GM19467 (cell line): ENCODE data around the gene SEMG2.

Source experiments
- ATAC-seq: cut with Tn5 transposase; IDR thresholded peaks from one replicate; pipeline ENCODE4 v1.9.1; 2021; ENCODE audit warnings: mild to moderate bottlenecking, moderate library complexity; ENCODE audit not compliant: unreplicated experiment

The SEMG2 gene

DNA sequence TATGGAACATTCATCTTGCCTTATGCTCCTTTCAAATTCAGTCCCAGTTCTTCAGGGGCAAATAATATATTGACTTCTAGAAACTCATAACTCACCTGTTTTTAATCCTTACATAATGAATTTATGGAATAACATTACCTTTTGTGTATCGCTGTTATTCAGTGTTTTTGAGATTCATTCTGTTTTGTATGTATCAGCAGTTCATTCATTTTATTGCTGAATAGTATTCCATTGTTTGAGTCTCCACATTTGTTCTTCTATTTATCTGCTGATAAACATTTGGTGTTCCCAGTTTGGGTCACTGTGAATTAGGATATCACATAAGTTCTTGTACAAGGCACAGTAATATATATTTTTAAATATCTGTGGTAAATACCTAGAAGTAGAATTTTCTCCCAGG is 5.1 kb downstream of the SEMG2 start:
- no peak for ATAC-seq

DNA sequence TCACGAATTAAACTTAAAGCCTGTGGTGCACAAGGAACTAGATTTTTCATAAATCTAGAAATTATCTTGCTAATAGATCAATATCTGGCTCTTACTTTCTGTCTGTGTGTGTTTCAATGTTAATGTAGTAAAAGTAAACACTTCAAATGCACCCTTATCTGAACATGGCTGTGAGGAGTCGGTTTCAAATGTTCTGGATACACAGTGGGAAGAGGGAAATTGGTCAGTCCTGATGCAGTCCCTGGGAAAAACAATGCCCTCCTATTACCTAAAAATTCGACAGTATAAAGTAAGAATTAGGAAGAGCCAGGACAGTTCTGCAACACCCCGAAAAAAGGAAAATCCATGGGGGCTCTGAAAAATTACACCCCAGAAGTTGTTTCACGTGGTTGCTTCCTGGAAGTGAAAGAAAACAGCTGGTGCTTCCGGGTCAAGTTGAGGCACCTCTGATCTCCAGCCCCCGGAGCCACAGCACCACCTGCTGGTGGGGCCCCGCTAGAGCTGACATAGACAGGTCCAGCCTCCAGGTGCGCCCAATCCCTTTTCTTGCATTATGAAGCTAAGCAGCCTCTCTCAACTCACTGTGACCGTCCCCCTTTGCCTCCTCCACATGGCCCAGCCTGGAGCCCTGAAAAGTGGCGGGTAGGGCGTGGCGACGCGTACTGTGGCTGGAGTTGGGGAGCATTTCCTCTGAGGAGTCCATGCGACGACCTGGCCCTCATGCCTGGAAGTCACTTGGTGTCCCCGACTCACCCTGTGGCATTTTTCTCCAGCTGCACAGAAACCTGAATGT is 8.3 kb downstream of the SEMG2 start:
- no peak for ATAC-seq

GRCh38 chr20:45230631-45231030 is 9.5 kb downstream of the SEMG2 start:
- no peak for ATAC-seq

GRCh38 chr20:45235995-45236394 is 14.8 kb downstream of the SEMG2 start:
- ATAC-seq: no peak

- ATAC-seq: no peak
Observed at GRCh38 chr20:45238139-45238538, 17.0 kb downstream of the SEMG2 start.

DNA sequence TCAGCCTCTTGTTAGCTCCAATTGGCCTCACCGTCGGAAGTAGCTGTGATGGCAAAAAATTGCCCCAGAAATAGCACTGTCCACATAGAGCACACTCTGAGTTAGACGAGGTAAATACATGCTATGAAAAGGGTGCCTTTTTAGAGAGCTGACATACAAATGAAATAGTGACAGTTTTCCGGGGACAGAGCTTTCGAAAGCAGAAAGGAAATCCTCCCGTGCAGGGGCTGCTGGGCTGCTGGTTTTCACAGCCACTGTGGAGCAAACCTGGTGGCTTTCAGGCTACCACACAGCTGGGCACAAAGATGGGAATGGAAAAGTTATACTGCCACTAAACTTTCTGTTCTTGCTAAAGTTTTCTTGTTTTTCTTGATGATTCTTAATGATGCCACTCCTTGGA is 24.9 kb downstream of the SEMG2 start:
- no peak for ATAC-seq

DNA sequence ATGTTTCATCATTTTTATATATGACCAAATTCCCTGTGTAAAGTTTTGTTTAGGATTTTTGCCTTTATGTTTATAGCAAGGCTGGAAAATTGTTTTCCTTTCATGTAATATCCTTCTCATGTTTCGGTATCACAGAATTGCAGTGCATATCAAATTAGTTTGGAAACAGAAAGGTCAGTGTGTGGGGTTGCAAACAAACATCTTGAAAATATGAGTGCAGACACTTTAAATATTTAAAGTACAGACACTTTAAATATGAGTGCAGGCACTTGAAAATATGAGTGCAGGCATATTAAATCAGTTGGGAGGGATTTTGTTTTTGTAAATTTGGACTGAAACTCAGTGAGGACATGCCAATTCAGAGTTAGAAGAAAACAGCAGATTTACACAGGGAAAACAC is 26.7 kb downstream of the SEMG2 start:
- no peak for ATAC-seq

DNA sequence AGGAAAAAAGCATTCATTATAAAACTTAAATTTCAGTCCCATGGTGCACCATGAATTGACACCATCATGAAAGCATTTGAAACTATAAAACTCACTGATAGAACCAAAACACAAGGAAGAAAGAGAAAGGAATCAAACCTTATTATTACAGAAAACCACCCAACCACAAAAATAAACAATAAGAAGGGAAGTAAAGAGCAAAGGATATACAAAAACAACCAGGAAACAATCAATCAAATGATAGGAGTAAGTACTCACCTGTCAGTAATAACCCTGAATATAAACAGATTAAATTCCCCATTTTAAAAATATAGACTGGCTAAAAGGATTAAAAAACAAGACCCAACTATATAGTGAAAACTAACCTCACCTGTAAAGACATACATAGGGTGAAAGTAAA is 27.4 kb downstream of the SEMG2 start:
- no peak for ATAC-seq

GRCh38 chr20:45251884-45252560 is 30.8 kb downstream of the SEMG2 start:
- no peak for ATAC-seq

GRCh38 chr20:45253261-45253660 is 32.1 kb downstream of the SEMG2 start:
- no peak for ATAC-seq

DNA sequence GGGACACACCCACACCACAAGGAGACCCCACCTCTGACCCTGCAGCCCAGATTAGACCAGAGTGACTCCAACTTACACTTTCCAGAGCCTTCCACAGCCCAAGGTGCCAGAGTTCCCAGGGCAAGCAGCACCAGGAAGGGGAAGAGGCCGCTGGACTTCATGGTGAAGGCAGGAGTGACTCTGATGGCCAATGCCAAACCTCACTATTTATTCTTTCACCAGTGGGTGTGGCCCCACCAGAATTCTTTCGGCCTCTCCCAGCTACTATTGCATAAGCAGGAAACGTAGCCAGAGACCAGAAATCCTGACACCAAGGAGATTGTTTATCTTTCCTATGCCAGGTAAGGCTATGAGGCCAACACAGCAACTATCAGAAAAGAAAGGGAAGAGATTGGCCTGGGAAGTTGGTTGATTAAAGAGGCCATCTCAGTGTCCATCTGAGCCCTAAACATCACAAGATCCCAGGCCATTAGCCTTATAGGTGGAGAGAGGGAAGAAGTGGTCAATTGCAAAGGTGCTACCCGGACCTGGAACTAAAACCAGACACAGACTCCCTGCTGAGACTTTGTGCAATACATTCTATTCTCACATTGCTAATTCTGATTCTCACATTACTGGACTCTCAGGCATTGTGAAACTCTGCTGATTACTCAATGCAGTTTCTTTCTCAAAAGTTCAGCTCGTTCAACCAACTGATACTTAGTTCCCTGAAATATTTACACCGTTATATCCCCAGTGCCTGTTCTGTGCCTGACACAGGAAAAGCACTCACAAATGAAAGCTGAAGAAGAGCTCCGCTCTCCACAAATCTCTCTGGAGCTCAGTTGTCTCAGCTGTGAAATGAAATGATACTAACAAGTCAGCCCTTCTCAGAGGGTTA is 33.5 kb downstream of the SEMG2 start, which contains the start of gene SLPI:
Gene SLPI (minus strand): TSS at position 182 of the 880 bp plus-strand sequence. CDS start 21 bp downstream, at position 161.
- no peak for ATAC-seq

DNA sequence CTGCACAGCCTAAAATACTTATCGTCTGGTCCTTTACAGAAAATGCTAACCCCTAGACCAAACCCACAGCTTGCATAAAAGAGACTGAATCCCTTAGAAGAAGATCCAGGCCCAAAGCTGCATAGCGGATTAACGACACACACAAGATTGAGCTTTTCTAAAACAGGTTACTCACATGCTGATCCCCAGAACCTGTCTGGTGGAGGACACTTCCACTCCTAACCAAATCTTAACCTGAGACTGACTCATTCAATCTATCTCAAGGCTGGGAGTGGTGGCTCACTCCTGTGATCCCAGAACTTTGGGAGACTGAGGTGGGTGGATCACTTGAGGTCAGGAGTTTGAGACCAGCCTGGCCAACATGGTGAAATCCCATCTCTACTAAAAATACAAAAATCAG is 36.0 kb downstream of the SEMG2 start:
- ATAC-seq: no peak

GRCh38 chr20:45257711-45258110 is 36.5 kb downstream of the SEMG2 start:
- ATAC-seq: no peak

GRCh38 chr20:45258259-45258658 is 37.1 kb downstream of the SEMG2 start:
- no peak for ATAC-seq

DNA sequence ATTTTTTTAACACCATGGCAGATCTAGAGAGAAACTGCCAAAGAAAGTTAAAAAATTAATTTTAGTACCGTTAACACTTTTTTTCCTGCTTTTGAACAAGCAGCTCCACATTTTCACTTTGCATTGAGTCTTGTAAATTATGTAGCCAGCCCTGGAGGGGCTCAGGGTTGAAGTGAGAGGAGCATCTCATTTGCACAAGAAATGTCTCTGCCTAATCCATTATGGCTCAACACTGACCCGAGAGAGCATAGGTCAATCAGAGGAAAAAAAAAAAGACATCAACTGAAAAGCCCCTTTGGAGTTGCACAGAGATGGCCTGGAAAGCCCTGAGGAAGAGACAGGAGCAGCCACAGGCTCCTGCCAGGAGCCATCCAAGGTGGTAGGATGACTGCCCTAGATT is 37.5 kb downstream of the SEMG2 start:
- ATAC-seq: no peak

DNA sequence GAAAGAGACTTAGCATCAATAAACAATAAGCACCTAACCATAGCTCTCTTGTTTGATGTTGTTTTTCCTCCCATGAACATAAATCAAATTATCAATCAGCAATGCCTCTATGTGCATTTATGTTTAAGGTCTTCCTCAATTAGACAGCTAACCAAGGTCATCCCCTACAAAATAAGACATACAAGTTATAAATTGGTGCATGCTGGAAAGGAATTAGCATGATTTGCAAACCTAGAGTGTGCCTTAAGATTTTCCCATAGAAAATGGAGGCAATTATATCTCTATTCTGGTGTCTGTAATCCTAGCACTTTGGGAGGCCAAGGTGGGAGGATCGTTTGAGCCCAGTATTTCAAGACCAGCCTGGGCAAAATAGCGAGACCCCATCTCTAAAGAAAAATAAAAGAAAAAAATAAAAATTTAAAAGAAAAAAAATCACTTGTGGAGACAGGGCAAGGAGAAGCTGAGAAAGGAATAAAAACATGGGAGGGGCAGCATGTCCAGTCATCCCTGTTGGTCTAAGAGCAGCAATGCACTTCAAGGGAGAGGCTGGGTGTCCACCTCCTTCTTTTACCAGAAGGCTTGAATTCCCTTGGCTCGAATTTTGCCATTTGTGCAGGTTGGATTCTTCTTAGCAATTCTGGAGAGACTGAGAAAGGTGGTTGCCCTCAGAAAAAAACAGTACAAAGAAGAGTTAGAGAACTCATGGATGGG is 42.5 kb downstream of the SEMG2 start:
- ATAC-seq: no peak

GRCh38 chr20:45266977-45267376 is 45.8 kb downstream of the SEMG2 start:
- no peak for ATAC-seq

DNA sequence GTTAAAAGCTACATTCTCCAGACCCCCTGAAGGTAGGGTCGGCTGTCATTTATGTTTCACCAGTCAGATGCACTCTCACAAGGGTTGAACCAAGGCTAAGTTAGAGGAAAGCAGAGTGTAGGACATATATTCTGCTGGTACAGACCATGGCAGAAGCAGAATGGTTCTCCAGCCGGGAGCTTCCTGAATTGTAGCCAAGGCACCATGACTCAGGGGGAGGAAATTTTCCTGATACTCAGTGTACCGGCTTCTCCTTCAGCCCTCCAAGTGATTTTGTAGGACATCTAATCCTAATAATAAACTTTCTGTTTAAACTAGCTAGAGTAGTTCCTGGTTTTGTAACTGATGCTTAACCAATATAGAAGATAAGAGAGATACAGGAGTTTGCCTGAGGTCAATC is 47.4 kb downstream of the SEMG2 start:
- no peak for ATAC-seq

DNA sequence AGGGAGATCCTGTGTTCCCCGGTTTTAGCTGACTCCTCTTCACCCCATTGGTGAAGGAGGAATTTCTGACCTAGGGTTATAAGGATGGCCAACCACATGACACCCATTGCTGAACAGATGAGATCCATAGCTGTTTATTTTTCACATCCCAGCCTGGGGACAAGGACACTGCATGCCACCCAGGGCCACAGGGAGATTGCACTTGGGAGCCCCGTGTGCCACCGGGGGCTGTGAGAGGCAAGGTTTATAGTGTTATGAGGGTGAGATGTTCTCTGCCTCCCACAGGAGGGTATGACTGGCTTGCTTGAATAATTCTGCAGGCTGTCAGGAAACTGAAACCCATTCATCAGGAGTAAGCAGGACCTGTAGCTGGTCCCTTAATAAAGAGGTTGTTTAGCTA is 47.9 kb downstream of the SEMG2 start:
- ATAC-seq: no peak

GRCh38 chr20:45269754-45270270 is 48.6 kb downstream of the SEMG2 start:
- ATAC-seq: no peak
